Omental fat pad (tissue), 4 donors: ENCODE measurements around the gene HLA-DQA1. TPM values are rescaled to one million over a fixed set of nuclear protein-coding genes. Genes with fewer than 3 reads are reported as not detected.

Experiments
- ATAC-seq: fragments of 150-250 bp; one replicate; pipeline ENCODE4 v1.9.1; 2016; ENCODE audit warnings: mild to moderate bottlenecking, moderate library complexity; ENCODE audit not compliant: low FRiP score
- DNase-seq: peaks from one replicate; pipeline ENCODE4 v3.0.0-alpha.2; 2019; ENCODE audit warnings: low spot score
- total RNA-seq, 4 donors: library from RNA; depleted of rRNA; stranded (reverse); fragments of >200 nt; gene quantifications; one replicate each; pipeline ENCODE4 v1.1.0, GENCODE V29; 2016
- TF ChIP-seq, protein P1 (sequence below), 3 donors: fragments of 450-650 bp; IDR thresholded peaks; one replicate each; pipeline ENCODE4 v1.5.1; 2016 to 2017; ENCODE audit warnings: antibody characterized with exemption in 3 of 3, mild to moderate bottlenecking in 3 of 3, moderate library complexity in 2 of 3

HLA-DQA1 gene
- total RNA-seq, 4 donors from 2014 or later = 1.8 to 14.5 (median 6.8) TPM

DNA sequence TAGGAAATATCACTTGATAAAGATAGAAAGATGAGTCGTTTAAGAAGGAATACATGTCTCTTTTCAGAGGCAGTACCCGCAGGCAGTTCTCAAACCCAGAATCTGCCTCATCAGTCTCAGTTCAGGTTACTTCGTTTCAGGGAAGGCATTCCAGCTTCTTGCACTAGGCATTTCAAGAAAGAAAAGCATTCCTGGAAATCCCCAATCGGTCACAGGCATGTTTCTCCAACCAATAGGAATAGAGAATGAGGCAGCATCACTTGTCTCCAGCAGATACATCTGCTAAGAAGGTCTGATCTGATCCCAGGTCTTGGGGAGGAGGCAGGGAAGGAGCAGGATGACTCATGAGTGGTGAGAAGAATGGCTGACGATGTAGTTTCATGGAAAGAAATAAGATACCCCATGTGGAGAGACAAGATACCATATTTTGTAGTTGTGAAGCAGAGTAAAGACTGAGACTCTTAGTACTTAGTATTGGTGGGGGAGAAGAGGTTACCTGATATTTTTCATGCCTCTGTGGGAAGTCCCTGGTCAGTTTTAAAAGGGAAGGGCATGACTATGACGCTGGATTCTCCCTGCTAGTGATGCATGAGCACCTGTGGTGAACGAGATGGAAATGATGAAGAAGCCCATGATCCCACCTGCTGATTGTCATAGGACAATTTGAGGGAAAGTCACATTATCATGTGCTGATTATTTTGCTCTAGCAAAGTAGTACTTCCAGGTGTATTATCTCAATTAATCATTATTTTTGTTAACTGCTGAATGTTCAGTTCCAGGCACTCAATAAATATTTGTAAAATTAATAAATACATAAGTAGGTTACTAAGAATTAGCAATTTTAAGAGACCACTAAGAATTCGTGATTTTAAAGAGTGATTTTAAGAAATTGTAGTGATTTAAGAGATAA is 27.2 kb upstream of the HLA-DQA1 start:
- TF ChIP-seq, protein P1, sequence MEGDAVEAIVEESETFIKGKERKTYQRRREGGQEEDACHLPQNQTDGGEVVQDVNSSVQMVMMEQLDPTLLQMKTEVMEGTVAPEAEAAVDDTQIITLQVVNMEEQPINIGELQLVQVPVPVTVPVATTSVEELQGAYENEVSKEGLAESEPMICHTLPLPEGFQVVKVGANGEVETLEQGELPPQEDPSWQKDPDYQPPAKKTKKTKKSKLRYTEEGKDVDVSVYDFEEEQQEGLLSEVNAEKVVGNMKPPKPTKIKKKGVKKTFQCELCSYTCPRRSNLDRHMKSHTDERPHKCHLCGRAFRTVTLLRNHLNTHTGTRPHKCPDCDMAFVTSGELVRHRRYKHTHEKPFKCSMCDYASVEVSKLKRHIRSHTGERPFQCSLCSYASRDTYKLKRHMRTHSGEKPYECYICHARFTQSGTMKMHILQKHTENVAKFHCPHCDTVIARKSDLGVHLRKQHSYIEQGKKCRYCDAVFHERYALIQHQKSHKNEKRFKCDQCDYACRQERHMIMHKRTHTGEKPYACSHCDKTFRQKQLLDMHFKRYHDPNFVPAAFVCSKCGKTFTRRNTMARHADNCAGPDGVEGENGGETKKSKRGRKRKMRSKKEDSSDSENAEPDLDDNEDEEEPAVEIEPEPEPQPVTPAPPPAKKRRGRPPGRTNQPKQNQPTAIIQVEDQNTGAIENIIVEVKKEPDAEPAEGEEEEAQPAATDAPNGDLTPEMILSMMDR (IDR thresholded peaks at IDR 0.05) = no peak
- ATAC-seq = peak; percentile 99
- no peak for DNase-seq

DNA sequence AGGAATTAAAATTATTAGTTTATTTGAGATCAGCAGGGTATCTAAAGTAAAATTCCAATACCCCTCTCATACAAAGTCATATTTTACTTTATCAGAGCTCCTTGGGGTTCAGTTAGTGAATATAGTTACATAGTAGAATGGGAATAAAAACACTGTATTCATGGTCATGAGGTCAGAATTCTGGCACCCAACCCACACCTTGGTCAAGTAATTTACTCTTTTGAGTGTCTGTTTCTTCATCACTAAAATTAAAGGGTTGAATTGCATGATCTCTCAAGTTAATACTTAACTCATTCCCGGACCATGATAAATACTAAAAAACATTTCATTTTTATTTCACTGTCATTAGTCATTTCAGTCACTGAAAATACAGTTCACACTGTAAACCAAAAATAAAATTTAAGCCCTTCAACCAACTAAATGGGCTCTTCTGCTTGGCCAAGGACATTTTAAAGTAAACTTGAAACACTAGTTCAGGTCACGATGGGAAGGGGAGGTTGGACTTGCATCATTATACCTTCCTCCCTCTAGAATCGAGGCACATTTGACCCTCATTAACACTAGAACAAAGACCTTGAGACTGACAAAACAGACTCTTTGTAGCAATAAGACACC is 26.4 kb upstream of the HLA-DQA1 start:
- TF ChIP-seq, protein P1 (IDR thresholded peaks at IDR 0.05) = no peak
- DNase-seq = no peak
- no peak for ATAC-seq

DNA sequence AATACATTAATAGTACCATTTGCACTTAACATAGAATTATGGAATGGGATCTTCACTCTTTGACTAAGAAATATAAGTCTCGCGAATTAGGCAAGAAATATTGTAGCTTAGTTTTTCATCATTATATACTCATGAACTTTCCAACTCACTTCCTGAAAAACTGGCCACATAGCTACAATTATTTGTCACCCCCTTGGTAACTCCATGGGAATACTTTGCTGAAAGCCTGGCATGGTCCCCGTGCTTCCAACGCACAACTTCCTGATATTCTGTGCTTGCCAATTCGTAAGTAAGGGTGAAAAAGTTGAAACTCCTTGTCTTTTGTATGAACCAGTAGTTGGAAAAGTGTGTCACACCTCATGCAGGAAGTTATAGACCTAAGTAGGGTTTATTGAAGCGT is 23.7 kb upstream of the HLA-DQA1 start:
- TF ChIP-seq, protein P1 (IDR thresholded peaks at IDR 0.05) = no peak
- no peak for DNase-seq
- ATAC-seq = no peak

DNA sequence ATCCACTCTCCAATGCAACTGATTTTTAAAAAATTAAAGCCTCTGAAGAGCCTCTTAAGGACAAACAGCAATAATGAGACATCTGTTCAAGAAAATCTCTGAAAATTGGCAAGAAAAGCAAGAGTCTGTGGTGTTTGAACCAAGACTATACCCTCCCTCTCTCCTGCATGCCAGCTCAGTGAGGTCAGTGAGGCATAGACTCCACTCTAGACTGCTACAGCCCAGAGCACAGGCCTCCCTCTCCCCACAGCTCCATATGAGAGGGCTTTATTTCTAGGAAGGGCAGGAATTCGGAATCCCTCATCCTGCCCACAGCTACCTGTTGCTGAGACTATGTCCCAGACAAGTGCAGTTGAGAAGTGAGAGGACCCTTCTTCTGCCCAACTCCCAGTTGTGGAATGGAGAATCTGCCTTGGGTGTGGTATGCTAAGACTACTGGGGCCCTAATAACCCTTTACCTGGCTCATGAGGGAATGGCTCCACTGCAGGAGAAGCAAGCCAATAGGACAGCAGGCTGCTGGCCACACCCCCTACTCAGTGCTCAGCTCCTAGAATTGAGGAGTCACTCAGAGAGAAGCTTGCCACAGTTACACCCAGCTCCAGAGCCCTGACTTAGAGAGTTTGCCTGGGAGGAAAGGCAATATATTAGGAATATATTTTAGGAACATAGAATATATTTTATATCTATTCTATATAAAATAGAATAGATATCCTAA is 22.7 kb upstream of the HLA-DQA1 start:
- DNase-seq (no peak), ATAC-seq (no peak)
- TF ChIP-seq, protein P1 (IDR thresholded peaks at IDR 0.05) = no peak

DNA sequence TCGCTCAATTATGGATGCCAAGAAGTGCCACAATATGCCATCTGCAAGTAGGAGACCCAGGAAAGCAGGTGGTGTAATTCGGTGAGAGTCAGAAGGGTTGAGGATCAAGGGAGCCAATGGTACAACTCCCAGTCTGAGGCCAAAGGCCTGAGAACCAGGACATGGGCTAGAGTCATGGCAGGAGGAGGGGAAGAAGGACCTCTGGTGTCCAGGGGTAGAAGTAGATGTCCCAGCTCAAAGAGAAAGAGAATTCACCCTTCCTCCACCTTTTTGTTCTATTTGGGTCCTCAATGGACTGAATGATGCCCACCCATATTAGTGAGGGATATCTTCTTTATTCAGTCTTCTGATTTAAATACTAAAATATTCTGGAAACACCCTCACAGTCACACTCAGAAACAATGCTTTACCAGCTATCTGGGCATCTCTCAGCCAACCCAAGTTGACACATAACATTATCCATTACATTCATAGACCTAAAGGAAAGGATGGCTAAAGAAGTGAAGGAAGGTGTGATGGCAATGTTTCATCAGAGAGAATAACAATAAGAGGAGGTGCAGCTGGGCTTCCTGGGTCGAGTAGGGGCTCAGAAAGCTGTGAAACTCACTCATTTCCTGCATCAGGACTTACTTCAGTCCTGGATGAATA is 21.2 kb upstream of the HLA-DQA1 start:
- TF ChIP-seq, protein P1 (IDR thresholded peaks at IDR 0.05) = no peak
- DNase-seq = no peak
- no peak for ATAC-seq

DNA sequence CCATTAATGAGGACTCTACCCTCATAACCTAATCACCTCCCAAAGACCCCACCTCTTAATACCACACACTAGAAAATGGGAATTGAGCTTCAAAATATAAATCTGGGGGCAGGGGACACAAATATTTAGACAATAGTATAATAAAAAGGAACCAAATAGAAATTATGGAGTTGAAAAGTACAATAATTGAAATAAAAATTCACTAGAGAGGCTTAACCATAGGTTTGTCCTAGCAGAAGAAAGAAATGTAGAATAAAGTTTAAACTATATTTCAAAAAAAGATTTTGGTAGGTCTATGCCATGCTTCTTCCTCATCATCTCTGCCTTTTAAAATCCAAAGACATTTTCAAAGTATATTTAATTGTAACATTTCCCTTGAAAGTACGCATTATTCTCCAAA is 19.5 kb upstream of the HLA-DQA1 start:
- no peak for ATAC-seq
- DNase-seq = no peak
- TF ChIP-seq, protein P1 (IDR thresholded peaks at IDR 0.05) = no peak
